Liver (tissue), 9 donors: Measurements from ENCODE around the gene STIM1. TPM values are rescaled to one million over a fixed set of nuclear protein-coding genes. Genes with fewer than 3 reads are reported as not detected.

Experiments used
- DNase-seq: peaks from one replicate; pipeline ENCODE4 v3.0.0-alpha.2; 2017; ENCODE audit warnings: low spot score
- H3K27ac ChIP-seq, 2 donors: one replicate each; pipeline ENCODE4 v1.7.0; 2013; ENCODE audit warnings: inconsistent platforms in 2 of 2, low read length in 2 of 2, control low read depth in 1 of 2, low read depth in 1 of 2, mild to moderate bottlenecking in 1 of 2
- H3K27me3 ChIP-seq, 4 donors: one replicate each; pipeline versions ENCODE4 v1.6.1 to v1.7.0; 2013; ENCODE audit warnings: low read length in 3 of 4, inconsistent platforms in 1 of 4, mild to moderate bottlenecking in 1 of 4, moderate library complexity in 1 of 4; ENCODE audit not compliant: control insufficient read depth in 4 of 4, insufficient read depth in 4 of 4
- H3K36me3 ChIP-seq, 4 donors: one replicate each; pipeline versions ENCODE4 v1.6.1 to v1.7.0; 2013; ENCODE audit warnings: low read length in 3 of 4, mild to moderate bottlenecking in 3 of 4, low read depth in 1 of 4, moderate library complexity in 1 of 4; ENCODE audit not compliant: control insufficient read depth in 4 of 4, insufficient read depth in 3 of 4
- H3K4me1 ChIP-seq, 4 donors: one replicate each; pipeline versions ENCODE4 v1.6.1 to v1.7.0; 2013; ENCODE audit warnings: low read length in 3 of 4, mild to moderate bottlenecking in 3 of 4, moderate library complexity in 1 of 4; ENCODE audit not compliant: control insufficient read depth in 4 of 4, insufficient read depth in 4 of 4
- H3K4me3 ChIP-seq, 3 donors: one replicate each; pipeline versions ENCODE4 v1.6.1 to v1.7.0; 2013; ENCODE audit warnings: low read length in 3 of 3, control low read depth in 1 of 3, low read depth in 1 of 3, mild to moderate bottlenecking in 1 of 3
- H3K9ac ChIP-seq, 2 donors: one replicate each; pipeline ENCODE4 v1.7.0; 2013; ENCODE audit warnings: low read length in 2 of 2, mild to moderate bottlenecking in 2 of 2, moderate library complexity in 2 of 2, control low read depth in 1 of 2, low read depth in 1 of 2
- H3K9me3 ChIP-seq, 4 donors: one replicate each; pipeline versions ENCODE4 v1.6.1 to v1.7.0; 2013; ENCODE audit warnings: low read length in 3 of 4; ENCODE audit not compliant: control insufficient read depth in 4 of 4
- EGR1 ChIP-seq, 2 donors: IDR thresholded peaks; 2 replicates each; pipeline ENCODE4 v1.6.1; 2016 to 2018; ENCODE audit warnings: antibody characterized with exemption in 2 of 2, low read depth in 2 of 2
- FOXA1 ChIP-seq: IDR thresholded peaks from 2 replicates; pipeline ENCODE4 v1.6.1; 2016; ENCODE audit warnings: antibody characterized with exemption
- FOXA2 ChIP-seq: IDR thresholded peaks from 2 replicates; pipeline ENCODE4 v1.6.1; 2016; ENCODE audit warnings: antibody characterized with exemption
- GABPA ChIP-seq, 2 donors: IDR thresholded peaks in 1 of 2; conservative IDR thresholded peaks in 1 of 2; 2 replicates each; pipeline ENCODE4 v1.6.1; 2016; ENCODE audit warnings: antibody characterized with exemption in 2 of 2, mild to moderate bottlenecking in 1 of 2, moderate library complexity in 1 of 2
- HNF4A ChIP-seq, 2 donors: conservative IDR thresholded peaks; 2 replicates each; pipeline ENCODE4 v1.6.1; 2016; ENCODE audit warnings: antibody characterized with exemption in 2 of 2, mild to moderate bottlenecking in 2 of 2
- HNF4G ChIP-seq: IDR thresholded peaks from 2 replicates; pipeline ENCODE4 v1.6.1; 2016; ENCODE audit warnings: antibody characterized with exemption
- JUND ChIP-seq, 2 donors: IDR thresholded peaks; 2 replicates each; pipeline ENCODE4 v1.6.1; 2016; ENCODE audit warnings: antibody characterized with exemption in 2 of 2
- NR2F2 ChIP-seq: IDR thresholded peaks from 2 replicates; pipeline ENCODE4 v1.6.1; 2016; ENCODE audit warnings: antibody characterized with exemption
- RAD21 ChIP-seq, 2 donors: IDR thresholded peaks; 2 replicates each; pipeline ENCODE4 v1.6.1; 2016; ENCODE audit warnings: antibody characterized with exemption in 2 of 2, mild to moderate bottlenecking in 2 of 2
- RXRA ChIP-seq, 2 donors: IDR thresholded peaks; 2 replicates each; pipeline ENCODE4 v1.6.1; 2017 to 2018; ENCODE audit warnings: antibody characterized with exemption in 2 of 2, mild to moderate bottlenecking in 1 of 2
- SP1 ChIP-seq: IDR thresholded peaks from 2 replicates; pipeline ENCODE4 v1.6.1; 2018; ENCODE audit warnings: antibody characterized with exemption, mild to moderate bottlenecking
- TAF1 ChIP-seq: conservative IDR thresholded peaks from 2 replicates; pipeline ENCODE4 v1.6.1; 2016; ENCODE audit warnings: antibody characterized with exemption, mild to moderate bottlenecking
- YY1 ChIP-seq: IDR thresholded peaks from 2 replicates; pipeline ENCODE4 v1.6.1; 2016; ENCODE audit warnings: antibody characterized with exemption, mild to moderate bottlenecking
- polyA plus RNA-seq, 2 donors: library from polyadenylated mRNA; stranded (reverse) in 1 of 2; unstranded in 1 of 2; fragments of 200-250 nt in 1 of 2; fragments of >200 nt in 1 of 2; fragmentation: Nextera tagmentation in 1 of 2; extraction: Ambion mirVana in 1 of 2; gene quantifications; one replicate each; pipeline versions ENCODE4 v1.2.1 to v1.2.3, GENCODE V29; 2013 to 2015
- total RNA-seq, 2 donors: library from RNA; depleted of rRNA; stranded (reverse); fragments of >200 nt; gene quantifications; one replicate each; pipeline ENCODE4 v1.2.3, GENCODE V29; 2014
- TF ChIP-seq, protein P1 (sequence below): IDR thresholded peaks from 2 replicates; pipeline ENCODE4 v1.6.1; 2016; ENCODE audit warnings: antibody characterized with exemption
- TF ChIP-seq, protein P2 (sequence below): IDR thresholded peaks from 2 replicates; pipeline ENCODE4 v1.6.1; 2016; ENCODE audit warnings: antibody characterized with exemption
- TF ChIP-seq, protein P3 (sequence below): fragments of 150-350 bp; IDR thresholded peaks from 2 replicates; pipeline ENCODE4 v1.5.1; 2017; ENCODE audit warnings: improper control_type of control experiment, low read depth, low read length; ENCODE audit not compliant: missing input control
- TF ChIP-seq, protein P4 (sequence below): IDR thresholded peaks from 2 replicates; pipeline ENCODE4 v1.6.1; 2016; ENCODE audit warnings: antibody characterized with exemption, mild to moderate bottlenecking
- donor health status: healthy.
- donor health status: healthy.
- donor health status: healthy.
- donor health status: healthy.
- donor health status: healthy.

Gene STIM1
- total and polyA plus RNA-seq, 4 donors = 19.7 to 42.9 (median 25.1) TPM

DNA sequence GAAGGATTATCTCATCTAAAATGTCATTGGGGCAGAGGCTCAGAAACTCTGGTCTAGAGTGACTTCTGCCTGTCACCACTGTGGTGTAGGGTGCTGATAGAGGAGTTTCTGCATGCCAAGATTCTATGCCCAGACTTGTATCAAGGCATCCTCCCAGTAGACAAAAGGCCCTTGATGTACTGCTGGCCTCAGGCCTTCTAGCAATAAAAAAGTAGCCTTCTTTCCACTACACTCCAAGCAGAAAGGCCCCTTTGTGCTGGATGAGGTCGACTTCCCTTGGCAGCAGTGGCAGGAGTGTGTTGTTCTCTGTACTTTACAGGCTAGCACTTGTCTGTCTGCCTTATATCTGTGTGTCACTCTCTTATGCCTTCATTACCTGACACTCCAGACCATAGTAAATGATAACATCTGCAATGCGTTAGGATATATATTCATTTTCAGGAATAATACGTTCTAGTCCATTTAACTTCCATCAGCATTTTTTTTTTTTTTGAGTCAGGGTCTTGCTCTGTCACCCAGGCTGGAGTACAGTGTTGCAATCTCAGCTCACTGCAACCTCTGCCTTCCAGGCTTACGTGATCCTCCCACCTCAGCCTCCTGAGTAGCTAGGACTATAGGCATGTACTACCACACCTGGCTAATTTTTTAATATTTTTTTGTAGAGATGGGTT is 189.6 kb downstream of the STIM1 start (continued):
- TF ChIP-seq HNF4G (no peak), HNF4A (conservative IDR thresholded peaks at IDR 0.05) (no peak)

DNA sequence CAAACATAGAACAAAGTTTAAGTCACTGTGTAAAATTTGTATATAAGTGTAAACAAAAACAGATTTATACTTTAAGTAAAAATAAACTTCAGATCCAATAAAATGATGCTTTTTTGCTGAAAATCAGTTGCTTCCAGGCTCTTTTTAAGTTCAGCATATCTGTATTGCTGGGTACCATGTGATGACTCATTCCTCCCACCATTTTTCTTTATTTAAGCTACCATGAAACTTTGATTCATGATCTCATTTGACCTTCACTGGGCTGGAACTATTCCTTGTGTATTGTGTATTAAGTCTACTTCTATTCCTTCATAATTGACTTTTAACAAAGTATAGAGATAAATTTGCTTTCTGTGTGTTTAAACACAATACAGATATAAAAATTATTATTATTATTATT is 192.9 kb downstream of the STIM1 start:
- Histone ChIP-seq H3K9ac (no peak overlapping the region), H3K27ac (no peak overlapping the region), H3K4me1 (peaks cover 7 to 11% (median 10%) of the 10 kb centered on the region in 4 donors), H3K36me3 (no peaks in the 10 kb centered on the region), H3K27me3 (no peaks in the 10 kb centered on the region), H3K4me3 (no peak overlapping the region), H3K9me3 (no peaks in the 10 kb centered on the region)
- TF ChIP-seq, protein P1, sequence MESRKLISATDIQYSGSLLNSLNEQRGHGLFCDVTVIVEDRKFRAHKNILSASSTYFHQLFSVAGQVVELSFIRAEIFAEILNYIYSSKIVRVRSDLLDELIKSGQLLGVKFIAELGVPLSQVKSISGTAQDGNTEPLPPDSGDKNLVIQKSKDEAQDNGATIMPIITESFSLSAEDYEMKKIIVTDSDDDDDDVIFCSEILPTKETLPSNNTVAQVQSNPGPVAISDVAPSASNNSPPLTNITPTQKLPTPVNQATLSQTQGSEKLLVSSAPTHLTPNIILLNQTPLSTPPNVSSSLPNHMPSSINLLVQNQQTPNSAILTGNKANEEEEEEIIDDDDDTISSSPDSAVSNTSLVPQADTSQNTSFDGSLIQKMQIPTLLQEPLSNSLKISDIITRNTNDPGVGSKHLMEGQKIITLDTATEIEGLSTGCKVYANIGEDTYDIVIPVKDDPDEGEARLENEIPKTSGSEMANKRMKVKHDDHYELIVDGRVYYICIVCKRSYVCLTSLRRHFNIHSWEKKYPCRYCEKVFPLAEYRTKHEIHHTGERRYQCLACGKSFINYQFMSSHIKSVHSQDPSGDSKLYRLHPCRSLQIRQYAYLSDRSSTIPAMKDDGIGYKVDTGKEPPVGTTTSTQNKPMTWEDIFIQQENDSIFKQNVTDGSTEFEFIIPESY = no peak
- TF ChIP-seq TAF1 (no peak), SP1 (no peak), FOXA1 (no peak), RAD21 (IDR thresholded peaks at IDR 0.05) (no peak), FOXA2 (no peak), NR2F2 (no peak), EGR1 (IDR thresholded peaks at IDR 0.05; ENCODE audit: low read depth in 2 of 2) (no peak), HNF4A (conservative IDR thresholded peaks at IDR 0.05) (no peak), RXRA (IDR thresholded peaks at IDR 0.05) (no peak), YY1 (no peak), GABPA (IDR thresholded peaks at IDR 0.05 in 1 of 2, conservative IDR thresholded peaks at IDR 0.05 in 1 of 2) (no peak), JUND (IDR thresholded peaks at IDR 0.05) (no peak)
- TF ChIP-seq, protein P2, sequence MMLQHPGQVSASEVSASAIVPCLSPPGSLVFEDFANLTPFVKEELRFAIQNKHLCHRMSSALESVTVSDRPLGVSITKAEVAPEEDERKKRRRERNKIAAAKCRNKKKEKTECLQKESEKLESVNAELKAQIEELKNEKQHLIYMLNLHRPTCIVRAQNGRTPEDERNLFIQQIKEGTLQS = no peak
- TF ChIP-seq, protein P3, sequence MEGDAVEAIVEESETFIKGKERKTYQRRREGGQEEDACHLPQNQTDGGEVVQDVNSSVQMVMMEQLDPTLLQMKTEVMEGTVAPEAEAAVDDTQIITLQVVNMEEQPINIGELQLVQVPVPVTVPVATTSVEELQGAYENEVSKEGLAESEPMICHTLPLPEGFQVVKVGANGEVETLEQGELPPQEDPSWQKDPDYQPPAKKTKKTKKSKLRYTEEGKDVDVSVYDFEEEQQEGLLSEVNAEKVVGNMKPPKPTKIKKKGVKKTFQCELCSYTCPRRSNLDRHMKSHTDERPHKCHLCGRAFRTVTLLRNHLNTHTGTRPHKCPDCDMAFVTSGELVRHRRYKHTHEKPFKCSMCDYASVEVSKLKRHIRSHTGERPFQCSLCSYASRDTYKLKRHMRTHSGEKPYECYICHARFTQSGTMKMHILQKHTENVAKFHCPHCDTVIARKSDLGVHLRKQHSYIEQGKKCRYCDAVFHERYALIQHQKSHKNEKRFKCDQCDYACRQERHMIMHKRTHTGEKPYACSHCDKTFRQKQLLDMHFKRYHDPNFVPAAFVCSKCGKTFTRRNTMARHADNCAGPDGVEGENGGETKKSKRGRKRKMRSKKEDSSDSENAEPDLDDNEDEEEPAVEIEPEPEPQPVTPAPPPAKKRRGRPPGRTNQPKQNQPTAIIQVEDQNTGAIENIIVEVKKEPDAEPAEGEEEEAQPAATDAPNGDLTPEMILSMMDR = no peak
- TF ChIP-seq, protein P4, sequence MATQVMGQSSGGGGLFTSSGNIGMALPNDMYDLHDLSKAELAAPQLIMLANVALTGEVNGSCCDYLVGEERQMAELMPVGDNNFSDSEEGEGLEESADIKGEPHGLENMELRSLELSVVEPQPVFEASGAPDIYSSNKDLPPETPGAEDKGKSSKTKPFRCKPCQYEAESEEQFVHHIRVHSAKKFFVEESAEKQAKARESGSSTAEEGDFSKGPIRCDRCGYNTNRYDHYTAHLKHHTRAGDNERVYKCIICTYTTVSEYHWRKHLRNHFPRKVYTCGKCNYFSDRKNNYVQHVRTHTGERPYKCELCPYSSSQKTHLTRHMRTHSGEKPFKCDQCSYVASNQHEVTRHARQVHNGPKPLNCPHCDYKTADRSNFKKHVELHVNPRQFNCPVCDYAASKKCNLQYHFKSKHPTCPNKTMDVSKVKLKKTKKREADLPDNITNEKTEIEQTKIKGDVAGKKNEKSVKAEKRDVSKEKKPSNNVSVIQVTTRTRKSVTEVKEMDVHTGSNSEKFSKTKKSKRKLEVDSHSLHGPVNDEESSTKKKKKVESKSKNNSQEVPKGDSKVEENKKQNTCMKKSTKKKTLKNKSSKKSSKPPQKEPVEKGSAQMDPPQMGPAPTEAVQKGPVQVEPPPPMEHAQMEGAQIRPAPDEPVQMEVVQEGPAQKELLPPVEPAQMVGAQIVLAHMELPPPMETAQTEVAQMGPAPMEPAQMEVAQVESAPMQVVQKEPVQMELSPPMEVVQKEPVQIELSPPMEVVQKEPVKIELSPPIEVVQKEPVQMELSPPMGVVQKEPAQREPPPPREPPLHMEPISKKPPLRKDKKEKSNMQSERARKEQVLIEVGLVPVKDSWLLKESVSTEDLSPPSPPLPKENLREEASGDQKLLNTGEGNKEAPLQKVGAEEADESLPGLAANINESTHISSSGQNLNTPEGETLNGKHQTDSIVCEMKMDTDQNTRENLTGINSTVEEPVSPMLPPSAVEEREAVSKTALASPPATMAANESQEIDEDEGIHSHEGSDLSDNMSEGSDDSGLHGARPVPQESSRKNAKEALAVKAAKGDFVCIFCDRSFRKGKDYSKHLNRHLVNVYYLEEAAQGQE = no peak
- DNase-seq = no peak
